GM12878 (cell line): ENCODE results near the gene SDF4. TPM values are rescaled to one million over a fixed set of nuclear protein-coding genes. Genes with fewer than 3 reads are reported as not detected.

Source experiments
- ATAC-seq: fragments of 200-7000 bp; cut with Tn5 transposase; 3 replicates; pipeline ENCODE4 v1.9.1; 2020; ENCODE audit warnings: mild to moderate bottlenecking, moderate library complexity
- BruUV-seq: library from RNA; stranded (reverse); fragments of 400-500 nt; replicated peaks from 2 replicates; lab custom pipeline; 2021; lab: Mats Ljungman, UMichigan
- CTCF ChIA-PET: fragments of 300-600 bp; sonication (Branson Sonifier 250); formaldehyde crosslinking; extraction: SDS; loops from one replicate; lab custom pipeline; 2021; ENCODE audit warnings: inconsistent platforms; lab: Yijun Ruan, JAX
- POLR2A ChIA-PET: fragments of 350-600 bp; formaldehyde crosslinking; extraction: SDS; loops from one replicate; lab custom pipeline; 2021; ENCODE audit warnings: inconsistent platforms; lab: Charles Lee
- RAD21 ChIA-PET: fragments of 300-600 bp; sonication (Branson Sonifier 250); formaldehyde crosslinking; loops from one replicate; lab custom pipeline; 2023; ENCODE audit warnings: antibody characterized with exemption; ENCODE audit not compliant: unreplicated experiment; lab: Charles Lee
- SMC1A ChIA-PET: fragments of 300-600 bp; sonication (Branson Sonifier 250); formaldehyde crosslinking; loops from one replicate; lab custom pipeline; 2023; ENCODE audit not compliant: unreplicated experiment, uncharacterized antibody; lab: Charles Lee
- DNase-seq: peaks from one replicate; pipeline ENCODE4 v3.0.0-alpha.2; 2011; ENCODE audit warnings: low read depth, low spot score
- FAIRE-seq: peaks from 3 replicates; lab custom pipeline; 2011; peaks lifted over from hg19 to GRCh38; lab: Jason Lieb, UNC
- H2AFZ ChIP-seq: 2 replicates; pipeline ENCODE4 v1.6.0; 2011; ENCODE audit warnings: low read depth, low read length, control low read depth; ENCODE audit not compliant: control insufficient read depth
- H3K27ac ChIP-seq: 2 replicates; pipeline ENCODE4 v1.5.1; 2011; ENCODE audit warnings: control low read depth; ENCODE audit not compliant: control insufficient read depth, insufficient read depth
- H3K27me3 ChIP-seq, 2 experiments: replicated peaks in 1 of 2; 2 replicates each; pipeline versions ENCODE4 v1.6.0 to v1.6.1; 2011; ENCODE audit warnings: low read length in 1 of 2; ENCODE audit not compliant: control insufficient read depth in 2 of 2, insufficient read depth in 2 of 2
- H3K36me3 ChIP-seq, 2 experiments: 2 replicates each; pipeline ENCODE4 v1.5.1; 2011; ENCODE audit warnings: low read length in 1 of 2; ENCODE audit not compliant: control insufficient read depth in 2 of 2, insufficient read depth in 2 of 2
- H3K4me1 ChIP-seq: 2 replicates; pipeline ENCODE4 v1.6.1; 2011; ENCODE audit warnings: mild to moderate bottlenecking, low read length, moderate library complexity, mixed read lengths; ENCODE audit not compliant: control insufficient read depth, insufficient read depth
- H3K4me2 ChIP-seq: 2 replicates; pipeline ENCODE4 v1.6.0; 2011; ENCODE audit warnings: control low read depth; ENCODE audit not compliant: control insufficient read depth, insufficient read depth
- H3K4me3 ChIP-seq: fragments of 200-600 bp; sonication (generic); 2 replicates; pipeline ENCODE4 v1.5.1; 2016
- H3K79me2 ChIP-seq: 2 replicates; pipeline ENCODE4 v1.6.0; 2011; ENCODE audit warnings: low read length; ENCODE audit not compliant: control insufficient read depth, insufficient read depth
- H3K9ac ChIP-seq: 2 replicates; pipeline ENCODE4 v1.8.0; 2011; ENCODE audit warnings: low read length, control low read depth, mixed read lengths; ENCODE audit not compliant: control insufficient read depth, insufficient read depth
- H3K9me3 ChIP-seq: replicated peaks from 3 replicates; pipeline ENCODE4 v1.5.1; 2011; ENCODE audit warnings: mild to moderate bottlenecking, low read length; ENCODE audit not compliant: control insufficient read depth, insufficient read depth
- H4K20me1 ChIP-seq: 2 replicates; pipeline ENCODE4 v1.6.0; 2011; ENCODE audit not compliant: control insufficient read depth, insufficient read depth
- CHD1 ChIP-seq: IDR thresholded peaks from 2 replicates; pipeline ENCODE4 v1.6.1; 2012; ENCODE audit warnings: low read depth, low read length, improper control_type of control experiment
- CTCF ChIP-seq, 3 experiments: IDR thresholded peaks in 2 of 3; conservative IDR thresholded peaks in 1 of 3; 2 replicates each; pipeline ENCODE4 v1.5.1; 2011; ENCODE audit warnings: low read depth in 3 of 3, low read length in 3 of 3, mild to moderate bottlenecking in 3 of 3, control low read depth in 2 of 3, moderate library complexity in 2 of 3, inconsistent platforms in 1 of 3, mixed read lengths in 1 of 3; ENCODE audit not compliant: control insufficient read depth in 2 of 3, insufficient read depth in 1 of 3; ENCODE audit errors: extremely low read depth in 1 of 3
- JUNB ChIP-seq: IDR thresholded peaks from 2 replicates; pipeline ENCODE4 v1.6.1; 2016; ENCODE audit warnings: antibody characterized with exemption, mild to moderate bottlenecking
- MAX ChIP-seq: IDR thresholded peaks from 2 replicates; pipeline ENCODE4 v1.6.1; 2012; ENCODE audit warnings: low read depth, low read length, improper control_type of control experiment
- RELA ChIP-seq: fragments of 450-650 bp; IDR thresholded peaks from 2 replicates; pipeline ENCODE4 v1.8.0; 2014; ENCODE audit warnings: borderline replicate concordance; ENCODE audit not compliant: partially characterized antibody
- SMC3 ChIP-seq: IDR thresholded peaks from 2 replicates; pipeline ENCODE4 v1.6.1; 2011; ENCODE audit warnings: low read length, improper control_type of control experiment, borderline replicate concordance
- TCF7 ChIP-seq: IDR thresholded peaks from 2 replicates; pipeline ENCODE4 v1.6.1; 2014; ENCODE audit warnings: antibody characterized with exemption, borderline replicate concordance
- WGBS: methylation state at CpG from one replicate; pipeline ENCODE4 v1.1.6; 2016; ENCODE audit warnings: low lambda C conversion rate; ENCODE audit not compliant: insufficient replicate concordance, insufficient coverage; ENCODE audit errors: missing lambda C conversion rate; 5-methylcytosine and 5-hydroxymethylcytosine counted together
- in situ Hi-C: fragments of 300-500 bp; cut with MboI; formaldehyde crosslinking; loops from 9 replicates; pipeline ENCODE4 v1.14.3; 2018; ENCODE audit warnings: mixed read lengths
- intact Hi-C: fragments of 100-400 bp; cut with micrococcal nuclease; formaldehyde crosslinking; loops from one replicate; pipeline ENCODE4 v1.14.2; 2022; ENCODE audit not compliant: unreplicated experiment
- polyA plus RNA-seq, 11 experiments: library from polyadenylated mRNA; depleted of rRNA in 4 of 11; unstranded in 6 of 11; stranded (reverse) in 5 of 11; fragments of >200 nt; fragmentation: Nextera tagmentation in 4 of 11; fragmentation: Illumina TruSeq in 1 of 11; extraction: Ambion mirVana in 4 of 11; extraction: Trizol in 1 of 11; gene quantifications; 1 replicate in 1 of 11; 2 replicates in 10 of 11; pipeline versions ENCODE4 v1.2.1 to v1.2.3, GENCODE V29; 2011 to 2016; ENCODE audit warnings: inconsistent platforms in 2 of 11, missing spikeins in 2 of 11, low read depth in 1 of 11
- total RNA-seq, 4 experiments: library from RNA; depleted of rRNA in 3 of 4; stranded (reverse); fragments of >200 nt in 3 of 4; fragmentation: Illumina TruSeq in 1 of 4; extraction: Trizol in 1 of 4; gene quantifications; 2 replicates each; pipeline versions ENCODE4 v1.2.1 to v1.2.3, GENCODE V29; 2013 to 2021

SDF4 gene
- total and polyA plus RNA-seq, 10 of the 15 experiments (the other 5 are each of a cell fraction or from before 2014, with no cell fraction given), result 0.44 to 97.2 (median 40.2) TPM

- Histone ChIP-seq H4K20me1 (no peaks in the 10 kb centered on the region), H3K36me3 (no peaks in the 10 kb centered on the region), H2AFZ (no peak overlapping the region), H3K79me2 (no peaks in the 10 kb centered on the region)
- intact Hi-C loops, result no loop called here
- POLR2A ChIA-PET, result interaction anchor here (1.6 kb wide), 1 partner anchor 12 kb away, joined by 3 read pairs; no protein-coding TSS in a partner anchor
- DNase-seq, result no peak
- WGBS, result 18% methylated on average over 5 of the region's 5 CpGs
- TF ChIP-seq MAX (no peak), JUNB (no peak), SMC3 (no peak), TCF7 (no peak), RELA (no peak), CHD1 (no peak)
- TF ChIP-seq, all 136 proteins: peak for 0
- BruUV-seq, result no TSS peak
- SMC1A ChIA-PET, result no interaction called here
- no peak overlapping the region for H3K9ac ChIP-seq
- RAD21 ChIA-PET, result interaction anchor here (1.3 kb wide), 1 partner anchor 18 kb away, joined by 4 read pairs; no protein-coding TSS in a partner anchor
- CTCF ChIA-PET, result interaction anchor here (1.7 kb wide), 1 partner anchor 67 kb away, joined by 4 read pairs; no protein-coding TSS in a partner anchor
- ATAC-seq (no peak), FAIRE-seq (no peak)
- no peak overlapping the region for H3K27ac ChIP-seq
- no peak overlapping the region for H3K4me3 ChIP-seq
- no peak overlapping the region for H3K4me2 ChIP-seq
- no peaks in the 10 kb centered on the region for H3K4me1 ChIP-seq
- H3K27me3 ChIP-seq, result no peaks in the 10 kb centered on the region
- in situ Hi-C loops, result no loop called here
- no peaks in the 10 kb centered on the region; the same call in 2 of the 3 replicates for H3K9me3 ChIP-seq
Measured at GRCh38 chr1:1189111-1189510, 42.7 kb downstream of the SDF4 start.

GRCh38 chr1:1187938-1188337, 43.9 kb downstream of the SDF4 start:
- Histone ChIP-seq H3K27me3 (no peaks in the 10 kb centered on the region), H3K4me3 (no peak overlapping the region), H3K27ac (no peak overlapping the region), H4K20me1 (no peaks in the 10 kb centered on the region), H3K9me3 (no peaks in the 10 kb centered on the region; the same call in 2 of the 3 replicates), H2AFZ (no peak overlapping the region), H3K9ac (no peak overlapping the region), H3K4me1 (no peaks in the 10 kb centered on the region), H3K36me3 (no peaks in the 10 kb centered on the region), H3K79me2 (no peaks in the 10 kb centered on the region), H3K4me2 (no peak overlapping the region)
- TF ChIP-seq JUNB (no peak), CTCF (IDR thresholded peaks at IDR 0.05 in 2 of 3, conservative IDR thresholded peaks at IDR 0.05 in 1 of 3; ENCODE audit: control insufficient read depth in 2 of 3, extremely low read depth in 1 of 3, insufficient read depth in 1 of 3, low read depth in 3 of 3, low read length in 3 of 3) (no peak)
- POLR2A ChIA-PET, result interaction anchor here (0.9 to 1.6 kb wide), 2 partner anchors 13 to 166 kb away, joined by 3 to 6 read pairs; no protein-coding TSS in a partner anchor
- DNase-seq (no peak), FAIRE-seq (no peak), ATAC-seq (no peak)
- in situ Hi-C loops (no loop called here), intact Hi-C loops (no loop called here)
- CTCF ChIA-PET, result interaction anchor here (0.6 to 1.7 kb wide), 3 partner anchors 65 to 104 kb away, joined by 3 to 4 read pairs (median 3); no protein-coding TSS in a partner anchor
- RAD21 ChIA-PET, result interaction anchor here (0.7 to 1.3 kb wide), 3 partner anchors 16 to 102 kb away, joined by 3 to 4 read pairs (median 3); no protein-coding TSS in a partner anchor
- no TSS peak for BruUV-seq
- SMC1A ChIA-PET, result interaction anchor here (0.7 to 1.1 kb wide), 2 partner anchors 35 to 207 kb away, joined by 3 read pairs; no protein-coding TSS in a partner anchor
